ENCODE measurements around the gene ATP1A3. TPM values are rescaled to one million over a fixed set of nuclear protein-coding genes. Genes with fewer than 3 reads are reported as not detected.

ATP1A3 gene
- total and polyA plus RNA-seq, 2 of the 13 experiments (the other 11 are each of a cell fraction or from before 2014, with no cell fraction given) = 0.01 to 0.04 TPM

DNA sequence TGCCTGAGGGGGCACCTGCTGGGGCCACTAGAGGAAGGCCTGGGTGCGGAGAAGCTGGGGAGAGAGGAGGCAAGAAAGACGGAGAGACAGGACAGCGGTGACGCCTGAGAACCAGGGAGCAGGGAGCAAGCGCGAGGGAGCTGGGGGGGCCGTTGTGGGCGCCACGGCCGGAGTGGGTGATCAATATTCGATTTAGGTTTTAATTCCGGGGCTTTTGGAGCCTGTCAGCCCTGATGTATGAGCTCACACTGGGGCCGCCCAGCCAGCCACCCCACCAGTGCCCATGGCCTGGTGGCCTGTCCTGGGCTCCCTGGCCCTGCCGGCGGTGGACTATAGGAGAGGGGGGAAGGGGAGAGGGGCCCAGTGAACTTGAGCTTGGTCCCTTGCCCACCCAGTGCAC, 57.1 kb downstream of the ATP1A3 start:
- no peaks in the 10 kb centered on the region for H3K36me3 ChIP-seq (replicated peaks in 1 of 2; ENCODE audit: control insufficient read depth in 1 of 2, insufficient read depth in 2 of 2, low read length in 2 of 2)
- no peak overlapping the region for H3K4me3 ChIP-seq (replicated peaks in 1 of 3; ENCODE audit: insufficient read depth in 1 of 3, low read depth in 2 of 3, low read length in 3 of 3)
- in situ Hi-C loops (cut with HindIII; ENCODE audit: extremely low pct_ligation_motif_present, low pct_unique_long_range_greater_than_20kb) = loop anchor here (10.0 kb wide), 1 partner anchor 52 kb away; the partner anchor contains the start of gene ARHGEF1
- no TSS peak for BruUV-seq (replicated peaks)
- H3K4me1 ChIP-seq (ENCODE audit: insufficient read depth, low read length) = no peaks in the 10 kb centered on the region
- DNase-seq (ENCODE audit: low spot score) (no peak), FAIRE-seq (no peak), ATAC-seq (no peak; the same call in 2 of the 3 replicates)
- H3K9ac ChIP-seq (ENCODE audit: insufficient read depth, low read depth, low read length) = no peak overlapping the region
- H3K79me2 ChIP-seq (ENCODE audit: insufficient read depth, low read length) = no peaks in the 10 kb centered on the region
- no peaks in the 10 kb centered on the region for H3K9me3 ChIP-seq (ENCODE audit: low read length)
- no peak overlapping the region for H3K4me2 ChIP-seq (ENCODE audit: low read depth, low read length)
- 29% methylated on average over 12 of the region's 15 CpGs for WGBS (ENCODE audit: low lambda C conversion rate)
- peaks cover 14 to 71% of the 10 kb centered on the region in 2 experiments; a peak in 4 of 5 replicates for H3K27me3 ChIP-seq (ENCODE audit: control insufficient read depth in 1 of 2, insufficient read depth in 2 of 2, low read length in 2 of 2)
- intact Hi-C loops (cut with micrococcal nuclease; ENCODE audit: unreplicated experiment) = no loop called here
- no peak overlapping the region for H2AFZ ChIP-seq (ENCODE audit: low read length)
- no peak overlapping the region for H3K27ac ChIP-seq (ENCODE audit: extremely low read length, insufficient read depth, low read length)
- POLR2A ChIA-PET = no interaction called here
- H4K20me1 ChIP-seq (ENCODE audit: insufficient read depth, low read length) = peaks cover 6% of the 10 kb centered on the region; the same call in 1 of the 2 replicates
- CTCF ChIA-PET (ENCODE audit: low intra/inter-chr PET ratio, low total read pairs) = no interaction called here
- TF ChIP-seq, protein P1, sequence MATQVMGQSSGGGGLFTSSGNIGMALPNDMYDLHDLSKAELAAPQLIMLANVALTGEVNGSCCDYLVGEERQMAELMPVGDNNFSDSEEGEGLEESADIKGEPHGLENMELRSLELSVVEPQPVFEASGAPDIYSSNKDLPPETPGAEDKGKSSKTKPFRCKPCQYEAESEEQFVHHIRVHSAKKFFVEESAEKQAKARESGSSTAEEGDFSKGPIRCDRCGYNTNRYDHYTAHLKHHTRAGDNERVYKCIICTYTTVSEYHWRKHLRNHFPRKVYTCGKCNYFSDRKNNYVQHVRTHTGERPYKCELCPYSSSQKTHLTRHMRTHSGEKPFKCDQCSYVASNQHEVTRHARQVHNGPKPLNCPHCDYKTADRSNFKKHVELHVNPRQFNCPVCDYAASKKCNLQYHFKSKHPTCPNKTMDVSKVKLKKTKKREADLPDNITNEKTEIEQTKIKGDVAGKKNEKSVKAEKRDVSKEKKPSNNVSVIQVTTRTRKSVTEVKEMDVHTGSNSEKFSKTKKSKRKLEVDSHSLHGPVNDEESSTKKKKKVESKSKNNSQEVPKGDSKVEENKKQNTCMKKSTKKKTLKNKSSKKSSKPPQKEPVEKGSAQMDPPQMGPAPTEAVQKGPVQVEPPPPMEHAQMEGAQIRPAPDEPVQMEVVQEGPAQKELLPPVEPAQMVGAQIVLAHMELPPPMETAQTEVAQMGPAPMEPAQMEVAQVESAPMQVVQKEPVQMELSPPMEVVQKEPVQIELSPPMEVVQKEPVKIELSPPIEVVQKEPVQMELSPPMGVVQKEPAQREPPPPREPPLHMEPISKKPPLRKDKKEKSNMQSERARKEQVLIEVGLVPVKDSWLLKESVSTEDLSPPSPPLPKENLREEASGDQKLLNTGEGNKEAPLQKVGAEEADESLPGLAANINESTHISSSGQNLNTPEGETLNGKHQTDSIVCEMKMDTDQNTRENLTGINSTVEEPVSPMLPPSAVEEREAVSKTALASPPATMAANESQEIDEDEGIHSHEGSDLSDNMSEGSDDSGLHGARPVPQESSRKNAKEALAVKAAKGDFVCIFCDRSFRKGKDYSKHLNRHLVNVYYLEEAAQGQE (IDR thresholded peaks at IDR 0.05; ENCODE audit: borderline replicate concordance in 1 of 2, low read depth in 1 of 2, low read length in 2 of 2) = no peak
- no peak for TF ChIP-seq LCORL (IDR thresholded peaks at IDR 0.05)
- TF ChIP-seq LCORL (CRISPR knock-in tag; IDR thresholded peaks at IDR 0.05) = no peak
- TF ChIP-seq PAXIP1 (CRISPR knock-in tag; conservative IDR thresholded peaks at IDR 0.05) = no peak
- no peak for TF ChIP-seq HNRNPL (IDR thresholded peaks at IDR 0.05; ENCODE audit: low read depth, low read length)
- no peak for TF ChIP-seq RARG (CRISPR knock-in tag; IDR thresholded peaks at IDR 0.05; ENCODE audit: low read depth)
- no peak for TF ChIP-seq ISX (CRISPR knock-in tag; conservative IDR thresholded peaks at IDR 0.05)
- no peak for TF ChIP-seq DRAP1 (CRISPR knock-in tag; IDR thresholded peaks at IDR 0.05)
- TF ChIP-seq ZNF775 (CRISPR knock-in tag; IDR thresholded peaks at IDR 0.05; ENCODE audit: borderline replicate concordance) = no peak
- no peak for TF ChIP-seq TMF1 (CRISPR knock-in tag; IDR thresholded peaks at IDR 0.05; ENCODE audit: low read depth)
- no peak for TF ChIP-seq SSRP1 (CRISPR knock-in tag; IDR thresholded peaks at IDR 0.05)
- no peak for TF ChIP-seq HNRNPK (IDR thresholded peaks at IDR 0.05; ENCODE audit: low read depth, low read length, poor library complexity, severe bottlenecking)
- TF ChIP-seq HOXA9 (CRISPR knock-in tag; IDR thresholded peaks at IDR 0.05; ENCODE audit: borderline replicate concordance) = no peak
- TF ChIP-seq, protein P2, sequence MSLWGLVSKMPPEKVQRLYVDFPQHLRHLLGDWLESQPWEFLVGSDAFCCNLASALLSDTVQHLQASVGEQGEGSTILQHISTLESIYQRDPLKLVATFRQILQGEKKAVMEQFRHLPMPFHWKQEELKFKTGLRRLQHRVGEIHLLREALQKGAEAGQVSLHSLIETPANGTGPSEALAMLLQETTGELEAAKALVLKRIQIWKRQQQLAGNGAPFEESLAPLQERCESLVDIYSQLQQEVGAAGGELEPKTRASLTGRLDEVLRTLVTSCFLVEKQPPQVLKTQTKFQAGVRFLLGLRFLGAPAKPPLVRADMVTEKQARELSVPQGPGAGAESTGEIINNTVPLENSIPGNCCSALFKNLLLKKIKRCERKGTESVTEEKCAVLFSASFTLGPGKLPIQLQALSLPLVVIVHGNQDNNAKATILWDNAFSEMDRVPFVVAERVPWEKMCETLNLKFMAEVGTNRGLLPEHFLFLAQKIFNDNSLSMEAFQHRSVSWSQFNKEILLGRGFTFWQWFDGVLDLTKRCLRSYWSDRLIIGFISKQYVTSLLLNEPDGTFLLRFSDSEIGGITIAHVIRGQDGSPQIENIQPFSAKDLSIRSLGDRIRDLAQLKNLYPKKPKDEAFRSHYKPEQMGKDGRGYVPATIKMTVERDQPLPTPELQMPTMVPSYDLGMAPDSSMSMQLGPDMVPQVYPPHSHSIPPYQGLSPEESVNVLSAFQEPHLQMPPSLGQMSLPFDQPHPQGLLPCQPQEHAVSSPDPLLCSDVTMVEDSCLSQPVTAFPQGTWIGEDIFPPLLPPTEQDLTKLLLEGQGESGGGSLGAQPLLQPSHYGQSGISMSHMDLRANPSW (CRISPR knock-in tag; IDR thresholded peaks at IDR 0.05; ENCODE audit: borderline replicate concordance) = no peak
- TF ChIP-seq TEAD2 (CRISPR knock-in tag; IDR thresholded peaks at IDR 0.05) = no peak

Measured in HepG2 (cell line).